ENCODE measurements around the gene WDR1. TPM values are rescaled to one million over a fixed set of nuclear protein-coding genes. Genes with fewer than 3 reads are reported as not detected.

WDR1 gene
- total RNA-seq, 6 donors from 2014 or later = 135 to 307 (median 183) TPM

GRCh38 chr4:10053635-10054453 lies 62.8 kb downstream of the WDR1 start:
- Histone ChIP-seq H3K27ac (peak overlapping the region in 3 of 4 donors; percentile 30 to 49 (median 43)), H3K36me3 (no peaks in the 10 kb centered on the region), H3K4me3 (no peak overlapping the region), H3K4me1 (peaks cover 0 to 6% (median 0%) of the 10 kb centered on the region in 4 donors), H3K27me3 (no peaks in the 10 kb centered on the region), H3K9me3 (no peaks in the 10 kb centered on the region)
- 81 to 94% methylated on average over 7 to 8 of the region's 8 CpGs for WGBS, 2 donors
- ATAC-seq (ENCODE audit: low FRiP score in 2 of 2) (no peak), DNase-seq (no peak)
- no peak for TF ChIP-seq POLR2A (IDR thresholded peaks at IDR 0.05)
- no peak for TF ChIP-seq POLR2AphosphoS5 (IDR thresholded peaks at IDR 0.05)
- TF ChIP-seq, protein P1, sequence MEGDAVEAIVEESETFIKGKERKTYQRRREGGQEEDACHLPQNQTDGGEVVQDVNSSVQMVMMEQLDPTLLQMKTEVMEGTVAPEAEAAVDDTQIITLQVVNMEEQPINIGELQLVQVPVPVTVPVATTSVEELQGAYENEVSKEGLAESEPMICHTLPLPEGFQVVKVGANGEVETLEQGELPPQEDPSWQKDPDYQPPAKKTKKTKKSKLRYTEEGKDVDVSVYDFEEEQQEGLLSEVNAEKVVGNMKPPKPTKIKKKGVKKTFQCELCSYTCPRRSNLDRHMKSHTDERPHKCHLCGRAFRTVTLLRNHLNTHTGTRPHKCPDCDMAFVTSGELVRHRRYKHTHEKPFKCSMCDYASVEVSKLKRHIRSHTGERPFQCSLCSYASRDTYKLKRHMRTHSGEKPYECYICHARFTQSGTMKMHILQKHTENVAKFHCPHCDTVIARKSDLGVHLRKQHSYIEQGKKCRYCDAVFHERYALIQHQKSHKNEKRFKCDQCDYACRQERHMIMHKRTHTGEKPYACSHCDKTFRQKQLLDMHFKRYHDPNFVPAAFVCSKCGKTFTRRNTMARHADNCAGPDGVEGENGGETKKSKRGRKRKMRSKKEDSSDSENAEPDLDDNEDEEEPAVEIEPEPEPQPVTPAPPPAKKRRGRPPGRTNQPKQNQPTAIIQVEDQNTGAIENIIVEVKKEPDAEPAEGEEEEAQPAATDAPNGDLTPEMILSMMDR (IDR thresholded peaks at IDR 0.05) = no peak
- no peak for TF ChIP-seq EP300 (IDR thresholded peaks at IDR 0.05)

DNA sequence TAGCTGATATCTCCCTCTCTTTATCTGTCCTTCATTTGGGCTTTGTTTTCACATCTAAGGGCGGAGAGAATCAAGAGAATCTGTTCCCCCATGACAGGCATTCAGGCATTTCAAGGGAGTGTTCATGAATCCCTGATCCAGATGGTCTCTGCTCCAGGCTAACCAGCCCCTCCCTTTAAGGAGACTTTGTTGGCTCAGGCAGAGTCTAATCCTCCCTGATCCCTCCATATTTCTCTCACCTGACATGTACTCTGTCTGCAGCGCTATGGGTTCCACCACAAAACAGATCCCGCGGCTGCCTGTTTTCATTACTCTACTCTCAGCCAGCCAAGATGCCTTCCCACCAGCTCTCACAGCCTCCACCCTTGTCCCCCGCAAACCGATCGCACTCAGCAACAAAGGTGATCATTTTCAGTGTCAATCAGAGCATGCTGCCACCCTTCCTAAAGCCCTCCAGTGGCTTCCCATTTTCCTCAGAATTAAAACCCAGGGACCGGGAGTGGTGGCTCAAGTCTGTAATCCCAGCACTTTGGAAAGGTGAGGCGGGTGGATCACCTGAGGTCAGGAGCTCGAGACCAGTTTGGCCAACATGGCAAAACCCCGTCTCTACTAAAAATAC lies 65.0 kb downstream of the WDR1 start:
- no peaks in the 10 kb centered on the region for H3K9me3 ChIP-seq
- H3K4me1 ChIP-seq = peaks cover 0 to 8% (median 0%) of the 10 kb centered on the region in 4 donors
- ATAC-seq (ENCODE audit: low FRiP score in 2 of 2) (no peak), DNase-seq (no peak)
- H3K36me3 ChIP-seq = no peaks in the 10 kb centered on the region
- H3K4me3 ChIP-seq = no peak overlapping the region
- no peak for TF ChIP-seq POLR2AphosphoS5 (IDR thresholded peaks at IDR 0.05)
- TF ChIP-seq, protein P1 (IDR thresholded peaks at IDR 0.05) = no peak
- TF ChIP-seq POLR2A (IDR thresholded peaks at IDR 0.05) = no peak
- TF ChIP-seq EP300 (IDR thresholded peaks at IDR 0.05) = no peak
- H3K27me3 ChIP-seq = no peaks in the 10 kb centered on the region
- WGBS, 2 donors = 89% methylated on average over 11 of the region's 11 CpGs
- H3K27ac ChIP-seq = no peak overlapping the region

DNA sequence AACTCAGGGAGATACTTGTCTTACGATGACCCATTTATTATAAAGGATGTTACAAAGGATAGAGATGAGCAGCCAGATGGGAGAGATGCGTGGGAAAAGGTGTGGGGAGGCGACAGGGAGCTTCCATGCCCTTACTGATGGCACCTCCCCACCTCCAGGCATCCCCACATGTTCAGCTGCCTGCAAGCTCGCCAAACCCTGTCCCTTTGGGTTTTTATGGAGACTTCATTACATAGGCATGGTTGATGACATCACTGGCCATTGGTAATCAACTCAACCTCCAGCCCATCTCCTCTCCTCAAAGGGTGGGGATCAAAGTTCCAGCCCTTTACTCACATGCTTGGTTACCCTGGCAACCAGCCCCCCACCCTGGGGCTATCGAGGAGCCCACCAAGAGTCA lies 65.9 kb downstream of the WDR1 start:
- Histone ChIP-seq H3K4me3 (no peak overlapping the region), H3K27me3 (no peaks in the 10 kb centered on the region), H3K36me3 (no peaks in the 10 kb centered on the region), H3K4me1 (peaks cover 0 to 8% (median 0%) of the 10 kb centered on the region in 4 donors), H3K27ac (no peak overlapping the region), H3K9me3 (no peaks in the 10 kb centered on the region)
- TF ChIP-seq POLR2AphosphoS5 (IDR thresholded peaks at IDR 0.05) = no peak
- TF ChIP-seq, protein P1 (IDR thresholded peaks at IDR 0.05) = no peak
- TF ChIP-seq EP300 (IDR thresholded peaks at IDR 0.05) = no peak
- TF ChIP-seq POLR2A (IDR thresholded peaks at IDR 0.05) = no peak
- DNase-seq (no peak), ATAC-seq (ENCODE audit: low FRiP score in 2 of 2) (no peak)
- 77 to 88% methylated on average over 5 of the region's 5 CpGs for WGBS, 2 donors

DNA sequence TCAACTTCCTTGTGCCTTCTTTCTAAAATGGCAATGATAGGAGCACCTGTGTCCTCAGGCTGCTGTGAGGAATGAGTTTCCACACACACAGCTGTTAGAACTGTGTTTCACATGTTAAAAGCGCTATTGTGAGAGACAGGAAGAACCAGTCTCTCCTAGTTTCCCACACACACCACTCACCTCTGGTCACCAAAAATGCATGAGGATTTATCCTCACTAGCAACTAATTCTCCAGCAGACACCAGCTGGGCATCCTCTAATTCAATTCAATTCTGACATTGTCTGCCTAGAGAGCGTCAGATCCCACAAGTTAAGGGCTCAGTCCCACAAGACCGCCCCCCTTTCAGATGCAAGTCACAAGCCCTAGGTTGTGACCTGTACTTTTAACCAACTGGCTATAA lies 66.3 kb downstream of the WDR1 start:
- Histone ChIP-seq H3K27me3 (no peaks in the 10 kb centered on the region), H3K27ac (no peak overlapping the region), H3K36me3 (no peaks in the 10 kb centered on the region), H3K4me1 (peaks cover 0 to 8% (median 0%) of the 10 kb centered on the region in 4 donors), H3K9me3 (no peaks in the 10 kb centered on the region), H3K4me3 (no peak overlapping the region)
- TF ChIP-seq, protein P1 (IDR thresholded peaks at IDR 0.05) = no peak
- no peak for TF ChIP-seq POLR2AphosphoS5 (IDR thresholded peaks at IDR 0.05)
- no peak for TF ChIP-seq EP300 (IDR thresholded peaks at IDR 0.05)
- TF ChIP-seq POLR2A (IDR thresholded peaks at IDR 0.05) = no peak
- 77 to 91% methylated on average over 3 of the region's 3 CpGs for WGBS, 2 donors
- no peak for ATAC-seq (ENCODE audit: low FRiP score in 2 of 2)
- no peak for DNase-seq

All from upper lobe of left lung (tissue), 6 donors.